Measurements from ENCODE around the gene SV2B. TPM values are rescaled to one million over a fixed set of nuclear protein-coding genes. Genes with fewer than 3 reads are reported as not detected.
"Not testable (repeated sequence)": the region's sequence is repeated elsewhere in the genome, so short reads cannot be mapped to it uniquely, and the experiment has no call there.

SV2B gene
- total RNA-seq, 1 donor from 2014 or later: 3.5 TPM

DNA sequence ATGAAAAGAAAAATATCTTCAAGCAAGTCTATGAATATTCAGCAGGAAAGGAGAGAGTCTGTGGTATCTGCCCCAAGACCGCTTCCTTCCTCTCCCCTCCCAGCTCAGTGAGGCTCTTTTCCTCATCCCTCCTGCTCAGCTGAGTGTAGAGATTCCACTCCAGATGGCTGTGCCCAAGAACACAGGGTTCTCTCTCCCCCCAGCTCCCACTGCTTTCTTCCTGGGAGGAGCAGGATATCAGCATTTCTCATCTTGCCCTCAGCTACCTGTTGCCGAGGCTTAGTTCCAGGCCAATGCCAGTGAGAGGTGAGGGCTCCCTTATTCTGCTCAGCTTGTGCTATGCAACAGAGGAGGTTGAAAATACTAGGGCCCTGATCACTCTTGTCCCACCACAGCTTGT lies 211.9 kb downstream of the SV2B start:
- no peak for DNase-seq (ENCODE audit: missing footprints)
- intact Hi-C loops (cut with DNase I): no loop called here
- no peak for ATAC-seq

DNA sequence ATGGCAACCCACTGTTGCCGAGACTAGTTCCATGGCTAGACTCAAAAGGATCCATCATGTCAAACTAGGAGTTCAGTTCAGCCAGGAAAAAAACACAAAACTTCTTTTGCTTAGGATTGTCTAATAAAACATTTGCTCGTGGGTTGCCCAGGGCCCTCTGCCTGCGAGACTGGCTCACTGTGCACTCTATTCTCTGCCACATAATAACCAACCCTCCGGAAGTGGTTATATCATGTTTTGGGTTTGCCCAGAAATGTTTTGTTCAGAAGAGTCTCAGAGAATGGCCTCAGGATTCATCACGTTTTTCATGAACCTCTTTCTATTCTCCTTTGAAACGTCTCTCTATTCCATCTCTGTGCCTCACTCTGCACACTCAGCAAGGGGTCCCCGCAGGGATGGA lies 216.1 kb downstream of the SV2B start:
- intact Hi-C loops (cut with DNase I): no loop called here
- no peak for ATAC-seq
- DNase-seq (ENCODE audit: missing footprints): no peak

DNA sequence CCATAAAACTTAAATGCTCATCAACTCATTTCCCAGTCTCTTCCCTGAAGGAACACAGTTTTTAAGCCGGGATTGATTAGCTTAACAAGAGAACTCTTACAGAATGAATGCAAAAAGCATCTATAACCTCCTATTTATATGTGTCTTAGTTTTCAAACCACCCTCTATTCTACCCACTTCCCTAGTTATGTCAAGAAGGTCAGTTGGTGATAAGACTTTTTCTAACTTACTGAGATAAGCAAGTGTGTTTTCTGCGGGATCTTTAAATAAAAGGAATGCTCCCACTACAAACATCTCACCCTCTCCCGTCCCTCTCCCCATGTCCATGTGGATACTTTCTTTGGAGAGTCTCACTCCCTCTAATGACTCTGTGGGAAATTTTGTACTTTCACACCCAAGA lies 218.5 kb downstream of the SV2B start:
- DNase-seq (ENCODE audit: missing footprints) (no peak), ATAC-seq (no peak)
- intact Hi-C loops (cut with DNase I): no loop called here

DNA sequence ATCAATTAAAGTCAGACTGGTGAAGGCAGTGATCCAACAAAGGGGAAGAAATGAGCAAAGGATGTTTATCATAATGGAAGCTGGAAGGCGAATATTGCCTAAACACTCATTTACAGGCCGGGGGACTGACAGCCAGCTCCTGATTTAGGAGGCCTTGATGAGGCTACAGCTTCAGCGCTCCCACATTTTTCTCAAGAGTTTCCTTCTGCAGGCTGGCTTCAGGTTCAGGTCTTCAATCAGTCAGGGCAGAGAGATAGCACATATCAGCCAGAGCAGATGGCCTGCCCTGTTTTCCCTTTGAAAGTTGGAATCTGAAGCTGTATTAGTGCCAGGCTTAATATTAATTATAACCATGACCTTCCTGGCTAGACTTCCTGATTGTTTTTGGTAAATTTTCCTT lies 218.9 kb downstream of the SV2B start:
- DNase-seq (ENCODE audit: missing footprints) (no peak), ATAC-seq (no peak)
- intact Hi-C loops (cut with DNase I): no loop called here

DNA sequence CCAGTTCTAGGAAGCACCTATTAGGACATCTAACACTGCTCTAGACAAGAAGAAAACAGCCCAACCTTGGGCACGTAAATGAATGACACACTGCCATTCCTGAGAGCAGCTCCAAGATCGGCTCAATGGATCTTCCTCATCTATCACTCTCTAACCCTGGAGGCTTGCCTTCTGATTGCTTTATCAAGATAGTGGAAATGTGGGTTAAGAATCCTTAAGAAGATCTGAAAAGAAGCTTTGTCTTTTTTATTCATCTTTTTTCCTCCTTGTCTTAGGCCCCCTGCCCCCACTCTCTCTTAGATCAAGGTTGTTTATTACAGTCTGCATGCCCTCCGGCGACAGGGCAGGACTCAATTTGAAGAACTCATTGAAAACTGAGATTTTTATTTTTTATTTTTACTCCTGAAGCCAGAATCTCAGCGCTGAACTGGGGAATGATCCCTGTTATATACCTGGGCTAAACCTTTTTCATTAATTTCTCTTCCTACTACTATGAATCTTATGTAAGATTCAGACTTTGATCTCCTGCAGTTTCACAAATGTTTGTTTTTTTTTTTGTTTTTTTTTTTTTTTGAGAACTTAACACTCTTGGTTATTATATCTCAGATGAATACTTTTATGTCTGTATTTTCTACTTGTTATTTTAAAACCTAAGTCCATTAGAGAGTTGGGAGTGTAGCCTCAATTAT lies 219.5 kb downstream of the SV2B start:
- intact Hi-C loops (cut with DNase I): no loop called here
- DNase-seq (ENCODE audit: missing footprints) (no peak), ATAC-seq (no peak)

DNA sequence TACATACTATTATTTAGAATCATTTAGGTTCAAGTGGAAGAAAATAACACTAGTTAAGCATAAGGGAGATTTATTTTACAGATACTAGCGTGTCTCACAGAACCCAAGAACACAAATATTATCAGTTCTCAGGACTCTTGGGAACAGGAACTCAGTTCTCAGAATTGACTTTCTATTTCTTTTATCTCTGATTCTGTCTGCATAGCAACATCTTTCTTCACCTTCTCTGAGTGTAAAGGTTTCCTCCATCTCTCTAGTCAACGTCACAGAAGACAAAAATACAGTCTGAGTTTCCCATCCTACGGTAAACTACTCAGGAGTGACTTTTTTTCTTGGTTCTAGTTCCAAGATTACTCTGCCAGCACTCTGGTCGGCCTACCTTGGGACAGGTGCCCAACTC lies 220.0 kb downstream of the SV2B start:
- intact Hi-C loops (cut with DNase I): no loop called here
- no peak for ATAC-seq
- DNase-seq (ENCODE audit: missing footprints): no peak

DNA sequence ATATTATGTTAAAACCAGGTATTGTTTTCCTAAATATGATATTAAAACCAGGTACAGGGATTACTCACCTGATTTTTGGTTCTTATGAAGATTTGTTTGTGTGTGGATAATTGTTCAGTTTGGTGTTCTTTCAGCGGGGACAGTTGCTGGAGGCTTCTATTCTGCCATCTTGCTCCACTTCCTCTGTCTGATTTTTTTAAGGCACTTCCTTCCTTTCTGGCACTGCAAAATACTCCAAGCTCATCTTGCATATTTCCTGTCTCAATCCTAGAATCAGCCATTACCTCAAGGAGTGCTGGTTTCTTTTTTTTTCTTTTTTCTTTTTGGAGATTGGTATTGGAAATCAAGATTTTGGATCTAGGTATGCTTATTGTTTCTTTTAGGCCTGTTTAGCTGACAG lies 229.9 kb downstream of the SV2B start:
- intact Hi-C loops (cut with DNase I): no loop called here
- no peak for DNase-seq (ENCODE audit: missing footprints)
- no peak for ATAC-seq

DNA sequence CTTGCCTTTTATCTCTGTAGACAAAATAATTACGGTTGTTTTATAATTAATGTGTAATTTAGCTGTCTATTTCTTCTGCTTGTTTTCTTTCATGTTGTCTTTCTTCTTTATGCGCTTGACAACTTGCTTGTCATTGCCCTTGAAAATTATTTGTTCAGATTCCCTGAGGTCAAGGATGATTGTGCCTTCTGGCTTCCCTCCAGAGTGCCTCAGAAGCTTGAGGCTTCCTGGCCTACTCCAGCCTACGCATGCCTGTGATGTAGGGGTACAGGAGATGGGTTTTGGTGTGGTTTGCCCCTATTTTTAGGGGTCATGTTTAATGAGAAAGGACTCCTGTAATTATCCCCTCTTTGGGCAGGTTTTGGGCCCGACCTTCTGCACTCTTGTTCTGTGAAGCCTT lies 231.5 kb downstream of the SV2B start:
- intact Hi-C loops (cut with DNase I): no loop called here
- ATAC-seq: no peak
- no peak for DNase-seq (ENCODE audit: missing footprints)

DNA sequence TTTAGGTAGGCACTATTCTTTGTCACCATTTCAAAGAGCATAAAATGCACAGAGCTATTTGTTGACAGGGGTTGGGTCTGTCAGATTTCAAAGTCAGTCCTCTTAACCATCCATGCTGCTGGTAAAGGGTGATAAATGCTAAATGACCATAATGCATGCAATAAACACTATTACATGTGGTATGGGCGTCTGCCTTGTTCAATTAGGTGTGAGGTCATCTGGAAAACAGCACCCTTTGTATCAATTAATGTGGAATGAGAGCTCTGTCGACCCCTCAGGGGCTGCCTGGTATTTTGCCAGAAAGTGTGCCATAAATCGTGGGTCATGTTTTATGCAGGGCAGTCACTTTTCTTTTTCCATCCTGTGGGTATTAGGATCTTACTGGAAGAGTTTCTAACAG lies 235.6 kb downstream of the SV2B start:
- intact Hi-C loops (cut with DNase I): no loop called here
- no peak for DNase-seq (ENCODE audit: missing footprints)

DNA sequence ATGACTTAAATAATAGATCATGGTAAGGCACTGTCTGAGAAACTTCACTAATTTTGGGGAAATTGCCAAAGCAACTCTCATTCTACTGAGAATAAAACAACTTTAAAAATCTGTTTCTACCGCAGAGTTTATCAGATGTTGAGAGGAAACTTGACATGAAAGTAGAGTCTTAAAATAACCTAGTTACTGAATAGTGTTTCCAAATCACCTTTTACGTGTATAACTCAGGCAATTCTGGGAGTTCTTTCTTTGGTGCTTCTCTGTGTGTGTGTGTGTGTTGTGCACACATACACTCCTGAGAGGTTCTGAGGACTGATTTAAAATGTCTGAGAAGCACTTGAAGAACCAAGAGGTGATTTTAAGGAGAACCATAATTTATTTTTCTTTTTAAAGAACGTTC lies 236.6 kb downstream of the SV2B start:
- no peak for DNase-seq (ENCODE audit: missing footprints)
- intact Hi-C loops (cut with DNase I): no loop called here
- ATAC-seq: no peak

More for the DNA sequence above, 235.6 kb downstream of the SV2B start:
- ATAC-seq: no peak

DNA sequence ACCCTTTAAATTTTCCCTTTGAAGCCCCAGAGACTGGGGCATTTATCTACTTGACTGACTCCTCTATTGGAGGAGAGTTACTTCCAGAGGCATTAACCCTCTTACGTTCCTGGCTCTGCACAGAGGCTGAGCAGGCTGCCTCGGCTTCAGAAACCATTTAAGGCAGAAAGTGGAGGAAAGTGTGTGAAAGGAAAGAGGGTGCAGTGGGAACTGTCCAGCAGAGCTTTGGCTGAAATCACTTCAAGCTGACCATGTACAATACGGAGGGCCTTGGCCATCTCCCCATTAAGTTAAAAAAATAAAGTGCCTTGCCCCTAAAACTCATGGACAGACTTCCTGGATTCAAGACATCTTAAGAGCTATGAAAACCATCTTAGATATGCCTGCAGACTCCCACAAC lies 238.7 kb downstream of the SV2B start:
- intact Hi-C loops (cut with DNase I): no loop called here
- DNase-seq (ENCODE audit: missing footprints): no peak
- no peak for ATAC-seq

DNA sequence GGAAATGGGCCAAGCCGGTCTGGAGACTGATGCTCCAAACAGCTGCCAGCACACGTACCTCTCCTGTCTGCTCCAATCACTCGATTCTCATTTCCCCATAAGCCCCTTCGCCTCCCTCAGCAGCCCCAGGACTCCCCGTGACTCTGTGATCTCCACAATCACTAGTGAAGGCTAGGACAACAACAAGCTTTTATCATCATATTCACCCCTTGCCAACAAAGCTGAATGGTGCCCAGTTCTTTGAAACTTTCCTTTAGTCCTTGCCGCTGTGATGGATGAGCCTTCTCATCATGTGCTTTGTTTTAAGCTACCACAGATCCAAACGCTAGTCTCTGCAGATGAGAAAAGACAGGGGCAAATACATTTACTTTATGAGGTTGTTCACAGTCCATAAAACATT lies 242.0 kb downstream of the SV2B start:
- DNase-seq (ENCODE audit: missing footprints): no peak
- no peak for ATAC-seq
- intact Hi-C loops (cut with DNase I): no loop called here

DNA sequence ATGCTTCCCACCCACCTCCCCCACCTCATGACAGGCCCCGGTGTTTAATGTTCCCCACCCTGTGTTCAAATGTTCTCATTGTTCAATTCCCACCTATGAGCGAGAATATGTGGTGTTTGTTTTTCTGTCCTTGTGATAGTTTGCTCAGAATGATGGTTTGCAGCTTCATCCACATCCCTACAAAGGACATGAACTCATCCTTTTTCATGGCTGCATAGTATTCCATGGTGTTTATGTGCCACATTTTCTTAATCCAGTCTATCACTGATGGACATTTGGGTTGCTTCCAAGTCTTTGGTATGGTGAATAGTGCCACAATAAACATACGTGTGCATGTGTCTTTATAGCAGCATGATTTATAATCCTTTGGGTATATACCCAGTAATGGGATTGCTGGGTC lies 244.9 kb downstream of the SV2B start:
- ATAC-seq; intact Hi-C loops (cut with DNase I); DNase-seq (ENCODE audit: missing footprints): not testable (repeated sequence)

DNA sequence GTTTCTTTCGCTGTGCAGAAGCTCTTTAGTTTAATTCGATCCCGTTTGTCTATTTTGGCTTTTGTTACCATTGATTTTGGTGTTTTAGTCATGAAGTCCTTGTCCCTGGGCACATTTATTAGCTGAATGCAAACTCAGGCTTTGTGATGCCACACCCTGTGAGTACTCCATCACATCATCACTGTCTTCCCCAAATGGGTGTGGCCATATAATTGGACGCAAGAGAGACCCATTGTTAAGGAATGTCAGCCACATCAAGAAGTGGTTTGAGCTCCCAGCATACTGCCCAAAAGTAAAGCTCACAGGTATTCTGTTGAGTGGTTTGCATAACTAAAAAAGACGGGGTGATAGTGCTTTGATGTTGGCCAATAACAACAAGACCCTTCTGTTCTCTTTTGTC lies 245.7 kb downstream of the SV2B start:
- DNase-seq (ENCODE audit: missing footprints) (no peak), ATAC-seq (no peak)
- intact Hi-C loops (cut with DNase I): no loop called here

DNA sequence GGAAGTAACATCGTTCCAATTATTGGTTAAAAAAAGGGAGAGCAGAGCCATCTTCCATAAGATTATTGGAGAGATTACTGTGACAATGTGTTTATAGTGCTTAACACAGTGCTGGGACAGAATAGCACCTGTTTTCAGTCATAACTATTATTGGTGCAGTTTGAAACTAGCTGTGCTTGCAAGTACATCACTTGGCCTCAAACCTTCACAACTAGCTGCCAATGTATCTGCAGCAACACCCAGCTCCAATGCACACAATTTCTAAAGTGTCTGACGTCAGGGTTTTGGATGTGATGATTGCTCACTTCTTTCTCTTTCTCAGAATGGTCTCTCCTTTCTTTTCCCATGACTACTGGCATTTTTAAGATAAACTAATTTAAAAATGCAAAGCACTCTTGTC lies 246.2 kb downstream of the SV2B start:
- ATAC-seq: no peak
- no peak for DNase-seq (ENCODE audit: missing footprints)
- intact Hi-C loops (cut with DNase I): no loop called here

DNA sequence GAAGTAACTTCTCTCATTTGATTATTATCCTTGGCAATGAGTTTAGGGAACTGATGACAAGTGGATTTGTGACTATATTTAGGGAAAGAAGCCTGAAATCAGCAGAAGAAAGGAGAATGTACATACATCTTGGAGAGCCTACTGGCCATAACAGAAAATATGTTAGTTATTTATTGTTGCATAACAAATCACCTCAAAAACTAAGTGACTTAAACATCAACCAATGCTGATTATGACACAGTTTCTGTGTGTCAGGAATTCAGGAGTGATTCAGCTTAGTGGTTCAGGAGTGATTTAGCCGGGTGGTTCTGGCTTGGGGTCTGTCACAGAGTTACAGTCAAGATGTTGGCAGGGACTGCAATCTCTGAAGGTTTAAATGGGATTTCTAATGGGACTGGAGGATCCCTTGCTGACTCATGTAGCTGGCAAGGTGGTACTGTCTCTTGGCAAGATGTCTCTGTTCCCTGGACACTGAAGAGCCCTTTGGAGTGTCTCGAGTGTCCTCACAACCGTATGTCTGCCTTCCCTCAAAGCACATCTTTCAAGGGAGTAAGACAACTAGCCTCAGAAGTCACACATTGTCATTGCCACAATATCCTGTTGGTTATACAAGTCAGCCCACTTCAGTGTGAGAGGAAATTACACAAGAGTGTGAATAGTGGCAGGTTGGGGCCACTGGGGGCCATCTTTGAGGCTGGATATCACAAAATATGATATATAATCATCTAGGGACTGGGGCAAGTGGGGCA lies 248.9 kb downstream of the SV2B start:
- DNase-seq (ENCODE audit: missing footprints) (no peak), ATAC-seq (no peak)
- intact Hi-C loops (cut with DNase I): no loop called here

Other genes with a start within 250 kb of the SV2B start
- 51.2 TPM for gene FURIN, start 231.7 kb upstream of the SV2B start, total RNA-seq
- 19.3 TPM for gene FES, start 215.8 kb upstream of the SV2B start, total RNA-seq
- gene MAN2A2, start 197.0 kb upstream of the SV2B start, total RNA-seq: 133 TPM
- 18.9 TPM for gene HDDC3, start 167.7 kb upstream of the SV2B start, total RNA-seq
- 25.8 TPM for gene UNC45A, start 165.0 kb upstream of the SV2B start, total RNA-seq
- 9.0 TPM for gene RCCD1, start 145.4 kb upstream of the SV2B start, total RNA-seq
- gene PRC1, start 105.7 kb upstream of the SV2B start, total RNA-seq: 4.0 TPM
- gene VPS33B, start 77.7 kb upstream of the SV2B start, total RNA-seq: 4.2 TPM

All from Right ventricle myocardium inferior (tissue), 1 donor.